Measurements from ENCODE around the gene TCF7L2.

The TCF7L2 gene

GRCh38 chr10:112986544-112987190 lies 36.6 kb downstream of the TCF7L2 start:
- no peak overlapping the region for H3K9ac ChIP-seq (ENCODE audit: low read depth, low read length)
- no peaks in the 10 kb centered on the region for H3K27me3 ChIP-seq (ENCODE audit: control insufficient read depth, insufficient read depth, low read length)
- H3K4me2 ChIP-seq (ENCODE audit: low read length), result no peak overlapping the region
- peaks cover 2% of the 10 kb centered on the region for H3K36me3 ChIP-seq (ENCODE audit: insufficient read depth, low read length)
- H3K4me3 ChIP-seq (ENCODE audit: low read length), result no peak overlapping the region
- no peaks in the 10 kb centered on the region for H3K9me3 ChIP-seq (replicated peaks; ENCODE audit: low read length)
- peaks cover 34% of the 10 kb centered on the region for H3K4me1 ChIP-seq (ENCODE audit: control insufficient read depth, insufficient read depth, low read length)

DNA sequence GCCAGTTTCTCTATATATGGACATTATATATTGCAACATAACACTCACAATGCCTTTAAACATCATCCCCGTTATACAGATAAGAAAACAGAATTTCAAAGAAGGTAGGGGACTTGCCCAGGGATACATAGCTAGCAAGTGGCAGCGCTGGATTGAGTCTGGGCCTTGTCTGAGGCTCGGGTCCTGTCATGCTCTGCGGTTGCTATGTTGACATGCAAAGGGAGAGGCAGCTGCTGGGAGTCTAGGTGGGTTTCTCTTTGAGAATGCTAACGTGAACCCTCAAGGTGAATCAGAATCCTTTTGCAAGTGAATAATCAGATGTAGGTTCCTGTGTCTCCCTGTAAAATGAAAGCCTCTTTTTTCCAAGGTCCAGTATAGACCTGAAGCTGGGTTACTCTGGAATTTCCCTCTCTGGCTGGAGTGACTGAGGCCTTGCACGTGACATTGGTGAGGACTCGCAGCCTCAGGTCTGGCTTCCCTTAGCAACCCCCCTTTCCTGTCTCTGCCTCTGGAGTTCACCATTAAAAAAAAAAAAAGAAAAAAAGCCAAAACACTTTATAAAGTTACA lies 38.9 kb downstream of the TCF7L2 start:
- H3K4me1 ChIP-seq (ENCODE audit: control insufficient read depth, insufficient read depth, low read length), result peaks cover 34% of the 10 kb centered on the region
- no peak overlapping the region for H3K4me3 ChIP-seq (ENCODE audit: low read length)
- no peak overlapping the region for H3K9ac ChIP-seq (ENCODE audit: low read depth, low read length)
- no peaks in the 10 kb centered on the region for H3K9me3 ChIP-seq (replicated peaks; ENCODE audit: low read length)
- H3K27me3 ChIP-seq (ENCODE audit: control insufficient read depth, insufficient read depth, low read length), result no peaks in the 10 kb centered on the region
- H3K4me2 ChIP-seq (ENCODE audit: low read length), result no peak overlapping the region
- no peaks in the 10 kb centered on the region for H3K36me3 ChIP-seq (ENCODE audit: insufficient read depth, low read length)

- H3K27me3 ChIP-seq (ENCODE audit: control insufficient read depth, insufficient read depth, low read length), result no peaks in the 10 kb centered on the region
- no peak overlapping the region for H3K4me2 ChIP-seq (ENCODE audit: low read length)
- H3K36me3 ChIP-seq (ENCODE audit: insufficient read depth, low read length), result no peaks in the 10 kb centered on the region
- no peak overlapping the region for H3K4me3 ChIP-seq (ENCODE audit: low read length)
- H3K9me3 ChIP-seq (replicated peaks; ENCODE audit: low read length), result no peaks in the 10 kb centered on the region
- H3K9ac ChIP-seq (ENCODE audit: low read depth, low read length), result no peak overlapping the region
- peaks cover 33% of the 10 kb centered on the region for H3K4me1 ChIP-seq (ENCODE audit: control insufficient read depth, insufficient read depth, low read length)
Observed at GRCh38 chr10:112989826-112990225, 39.8 kb downstream of the TCF7L2 start.

DNA sequence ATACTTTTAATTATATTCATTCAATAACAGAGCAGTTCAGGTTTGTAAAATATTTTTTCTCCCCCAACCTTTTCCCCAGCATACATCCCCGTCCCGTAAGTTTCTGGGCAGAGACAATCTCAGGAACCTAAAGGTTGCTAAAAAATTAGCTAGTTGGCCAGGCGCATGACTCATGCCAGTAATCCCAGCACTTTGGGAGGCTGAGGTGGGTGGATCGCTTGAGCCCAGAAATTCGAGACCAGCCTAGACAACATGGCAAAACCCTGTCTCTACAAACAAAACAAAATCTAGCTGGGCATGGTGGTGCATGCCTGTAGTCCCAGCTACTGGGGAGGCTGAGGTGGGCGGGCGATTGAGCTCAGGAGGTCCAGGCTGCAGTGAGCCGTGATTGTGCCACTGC lies 40.2 kb downstream of the TCF7L2 start:
- Histone ChIP-seq H3K9me3 (replicated peaks; ENCODE audit: low read length) (no peaks in the 10 kb centered on the region), H3K4me2 (ENCODE audit: low read length) (no peak overlapping the region), H3K27me3 (ENCODE audit: control insufficient read depth, insufficient read depth, low read length) (no peaks in the 10 kb centered on the region), H3K36me3 (ENCODE audit: insufficient read depth, low read length) (no peaks in the 10 kb centered on the region), H3K4me1 (ENCODE audit: control insufficient read depth, insufficient read depth, low read length) (peaks cover 28% of the 10 kb centered on the region), H3K9ac (ENCODE audit: low read depth, low read length) (no peak overlapping the region), H3K4me3 (ENCODE audit: low read length) (no peak overlapping the region)

DNA sequence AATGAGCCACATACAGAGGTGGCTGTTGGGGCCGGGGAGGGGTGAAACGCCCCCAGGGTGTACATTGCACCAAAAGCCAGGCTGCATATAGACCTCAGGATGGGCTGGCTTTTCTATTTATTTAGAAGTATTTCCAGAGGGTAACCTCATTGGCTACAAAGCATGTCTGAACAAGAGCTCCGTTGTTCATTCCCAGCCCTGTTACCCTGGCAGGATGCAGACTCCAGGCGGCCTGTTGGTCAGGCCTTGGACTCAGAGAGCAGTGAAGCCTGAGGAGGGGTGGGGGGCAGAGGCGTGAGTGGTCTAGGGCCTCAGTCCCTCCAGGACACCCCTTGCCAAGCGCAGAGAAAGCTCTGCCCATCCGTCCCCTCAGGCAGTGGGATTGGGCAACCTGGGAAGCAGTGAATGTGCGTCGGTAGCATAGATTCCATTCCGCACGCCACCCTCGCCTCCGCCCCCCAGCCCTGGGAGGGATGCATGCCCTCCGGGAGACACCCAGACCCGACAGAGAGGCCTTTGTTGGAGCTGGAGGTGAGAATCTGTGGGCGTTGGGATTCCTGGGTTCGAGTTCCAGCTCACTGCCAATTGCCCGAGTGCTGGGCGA lies 41.9 kb downstream of the TCF7L2 start:
- Histone ChIP-seq H3K4me3 (ENCODE audit: low read length) (no peak overlapping the region), H3K4me1 (ENCODE audit: control insufficient read depth, insufficient read depth, low read length) (peaks cover 11% of the 10 kb centered on the region)

DNA sequence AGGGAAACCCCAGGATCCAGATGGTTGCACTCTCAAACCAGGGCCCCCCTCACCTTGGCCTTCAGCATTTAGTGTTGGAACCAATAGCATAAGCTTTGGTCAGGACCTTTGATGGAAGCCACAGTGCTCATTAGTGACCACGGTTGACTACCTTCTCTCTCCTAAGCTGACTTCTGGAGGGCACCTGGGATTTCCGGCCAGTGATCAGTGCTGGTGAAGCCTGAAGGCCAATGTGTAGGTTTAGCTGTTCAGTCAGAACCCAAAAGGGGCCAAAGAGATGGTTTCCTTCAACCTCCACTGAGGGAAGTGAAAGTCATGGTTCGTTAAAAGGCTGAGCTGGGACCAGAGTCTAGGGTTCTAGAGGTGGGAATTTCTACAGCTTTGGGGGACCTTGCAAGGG lies 46.4 kb downstream of the TCF7L2 start:
- H3K4me2 ChIP-seq (ENCODE audit: low read length), result no peak overlapping the region
- H3K9ac ChIP-seq (ENCODE audit: low read depth, low read length), result no peak overlapping the region
- H3K36me3 ChIP-seq (ENCODE audit: insufficient read depth, low read length), result no peaks in the 10 kb centered on the region
- no peaks in the 10 kb centered on the region for H3K9me3 ChIP-seq (replicated peaks; ENCODE audit: low read length)
- no peaks in the 10 kb centered on the region for H3K4me1 ChIP-seq (ENCODE audit: control insufficient read depth, insufficient read depth, low read length)
- no peak overlapping the region for H3K4me3 ChIP-seq (ENCODE audit: low read length)
- H3K27me3 ChIP-seq (ENCODE audit: control insufficient read depth, insufficient read depth, low read length), result no peaks in the 10 kb centered on the region

More for the DNA sequence above, 41.9 kb downstream of the TCF7L2 start:
- Histone ChIP-seq H3K4me2 (ENCODE audit: low read length) (no peak overlapping the region), H3K9me3 (replicated peaks; ENCODE audit: low read length) (no peaks in the 10 kb centered on the region), H3K36me3 (ENCODE audit: insufficient read depth, low read length) (no peaks in the 10 kb centered on the region), H3K9ac (ENCODE audit: low read depth, low read length) (no peak overlapping the region), H3K27me3 (ENCODE audit: control insufficient read depth, insufficient read depth, low read length) (no peaks in the 10 kb centered on the region)

DNA sequence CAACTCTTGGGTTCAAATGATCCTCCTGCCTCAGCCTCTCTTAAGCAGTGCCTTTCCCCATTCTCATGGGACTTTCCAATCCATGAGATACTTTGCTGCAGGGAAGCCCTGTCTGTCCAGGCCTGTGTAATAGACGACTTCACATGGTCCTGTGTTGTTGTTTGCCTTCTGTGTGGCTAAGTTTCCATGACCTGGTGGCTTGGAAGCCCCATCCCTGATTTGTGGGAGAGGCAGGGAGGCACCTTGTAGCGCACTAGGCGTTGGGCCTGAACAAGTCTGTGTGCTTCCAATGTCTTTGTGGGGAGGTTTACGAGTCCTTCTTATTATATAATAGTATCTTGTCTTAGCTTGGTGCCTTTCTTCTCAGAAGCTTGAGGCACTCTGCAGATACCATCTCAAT lies 49.1 kb downstream of the TCF7L2 start:
- no peaks in the 10 kb centered on the region for H3K36me3 ChIP-seq (ENCODE audit: insufficient read depth, low read length)
- H3K4me2 ChIP-seq (ENCODE audit: low read length), result no peak overlapping the region
- no peaks in the 10 kb centered on the region for H3K27me3 ChIP-seq (ENCODE audit: control insufficient read depth, insufficient read depth, low read length)
- no peaks in the 10 kb centered on the region for H3K4me1 ChIP-seq (ENCODE audit: control insufficient read depth, insufficient read depth, low read length)
- no peak overlapping the region for H3K9ac ChIP-seq (ENCODE audit: low read depth, low read length)
- no peak overlapping the region for H3K4me3 ChIP-seq (ENCODE audit: low read length)
- H3K9me3 ChIP-seq (replicated peaks; ENCODE audit: low read length), result no peaks in the 10 kb centered on the region

- H3K9me3 ChIP-seq (replicated peaks; ENCODE audit: low read length), result no peaks in the 10 kb centered on the region
- H3K27me3 ChIP-seq (ENCODE audit: control insufficient read depth, insufficient read depth, low read length), result no peaks in the 10 kb centered on the region
- H3K4me3 ChIP-seq (ENCODE audit: low read length), result no peak overlapping the region
- H3K4me1 ChIP-seq (ENCODE audit: control insufficient read depth, insufficient read depth, low read length), result no peaks in the 10 kb centered on the region
- H3K9ac ChIP-seq (ENCODE audit: low read depth, low read length), result no peak overlapping the region
- H3K36me3 ChIP-seq (ENCODE audit: insufficient read depth, low read length), result peaks cover 3% of the 10 kb centered on the region
- H3K4me2 ChIP-seq (ENCODE audit: low read length), result no peak overlapping the region
Observed at GRCh38 chr10:113000442-113000841, 50.4 kb downstream of the TCF7L2 start.

DNA sequence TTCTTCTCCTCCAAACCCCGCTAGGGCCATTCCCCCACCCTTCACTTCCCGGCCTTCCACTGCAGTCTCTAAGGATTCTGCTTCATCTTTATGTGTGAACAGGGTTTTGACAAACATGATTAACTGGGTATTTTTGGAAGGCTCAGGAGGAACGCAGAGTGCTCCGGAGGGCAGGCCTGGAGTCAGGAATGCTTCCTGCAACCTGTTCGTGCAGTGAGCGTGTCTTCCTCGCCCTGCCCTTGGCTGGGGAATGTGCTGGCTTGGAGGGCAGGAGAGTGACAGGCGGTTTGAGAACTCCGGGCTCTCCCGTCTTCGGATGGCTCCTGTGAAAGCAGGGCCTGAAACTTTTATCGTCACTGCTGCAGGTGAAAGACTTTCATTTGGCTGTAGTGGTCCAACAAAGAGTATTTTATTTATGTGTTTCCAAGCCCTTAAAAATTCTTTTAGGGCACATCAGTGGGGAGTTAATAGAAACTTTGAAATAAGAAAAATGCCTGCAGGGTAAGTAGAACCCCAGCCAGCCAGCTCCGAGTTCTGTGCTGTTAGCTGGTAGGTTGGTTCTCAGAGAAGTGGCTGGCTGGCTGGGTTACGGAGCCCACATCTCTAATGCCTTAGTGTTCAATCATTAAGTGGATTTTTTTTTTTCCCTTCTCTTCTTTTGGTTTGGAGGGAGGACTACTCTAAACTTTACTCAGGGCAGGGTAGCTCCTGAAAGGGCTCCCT lies 51.0 kb downstream of the TCF7L2 start:
- Histone ChIP-seq H3K9ac (ENCODE audit: low read depth, low read length) (no peak overlapping the region), H3K4me2 (ENCODE audit: low read length) (no peak overlapping the region), H3K4me1 (ENCODE audit: control insufficient read depth, insufficient read depth, low read length) (no peaks in the 10 kb centered on the region), H3K9me3 (replicated peaks; ENCODE audit: low read length) (no peaks in the 10 kb centered on the region), H3K27me3 (ENCODE audit: control insufficient read depth, insufficient read depth, low read length) (no peaks in the 10 kb centered on the region), H3K4me3 (ENCODE audit: low read length) (no peak overlapping the region), H3K36me3 (ENCODE audit: insufficient read depth, low read length) (peaks cover 3% of the 10 kb centered on the region)

- H3K9ac ChIP-seq (ENCODE audit: low read depth, low read length), result no peak overlapping the region
Observed at GRCh38 chr10:113001599-113002448, 51.8 kb downstream of the TCF7L2 start.

GRCh38 chr10:113002449-113002777 lies 52.4 kb downstream of the TCF7L2 start:
- Histone ChIP-seq H3K4me1 (ENCODE audit: control insufficient read depth, insufficient read depth, low read length) (no peaks in the 10 kb centered on the region), H3K9me3 (replicated peaks; ENCODE audit: low read length) (no peaks in the 10 kb centered on the region), H3K4me2 (ENCODE audit: low read length) (no peak overlapping the region), H3K27me3 (ENCODE audit: control insufficient read depth, insufficient read depth, low read length) (no peaks in the 10 kb centered on the region), H3K9ac (ENCODE audit: low read depth, low read length) (no peak overlapping the region), H3K36me3 (ENCODE audit: insufficient read depth, low read length) (peaks cover 3% of the 10 kb centered on the region), H3K4me3 (ENCODE audit: low read length) (no peak overlapping the region)

More at GRCh38 chr10:113001599-113002448, 51.8 kb downstream of the TCF7L2 start:
- Histone ChIP-seq H3K4me3 (ENCODE audit: low read length) (no peak overlapping the region), H3K27me3 (ENCODE audit: control insufficient read depth, insufficient read depth, low read length) (no peaks in the 10 kb centered on the region), H3K4me2 (ENCODE audit: low read length) (no peak overlapping the region), H3K36me3 (ENCODE audit: insufficient read depth, low read length) (peaks cover 3% of the 10 kb centered on the region), H3K9me3 (replicated peaks; ENCODE audit: low read length) (no peaks in the 10 kb centered on the region), H3K4me1 (ENCODE audit: control insufficient read depth, insufficient read depth, low read length) (no peaks in the 10 kb centered on the region)

Data from skeletal muscle satellite cell (primary cell).